GM12878 (cell line): ENCODE results near the gene COL23A1. TPM values are rescaled to one million over a fixed set of nuclear protein-coding genes. Genes with fewer than 3 reads are reported as not detected.

Experiments
- ATAC-seq: fragments of 200-7000 bp; cut with Tn5 transposase; 3 replicates; pipeline ENCODE4 v1.9.1; 2020; ENCODE audit warnings: mild to moderate bottlenecking, moderate library complexity
- BruUV-seq: library from RNA; stranded (reverse); fragments of 400-500 nt; replicated peaks from 2 replicates; lab custom pipeline; 2021; lab: Mats Ljungman, UMichigan
- CTCF ChIA-PET: fragments of 300-600 bp; sonication (Branson Sonifier 250); formaldehyde crosslinking; extraction: SDS; loops from one replicate; lab custom pipeline; 2021; ENCODE audit warnings: inconsistent platforms; lab: Yijun Ruan, JAX
- POLR2A ChIA-PET: fragments of 350-600 bp; formaldehyde crosslinking; extraction: SDS; loops from one replicate; lab custom pipeline; 2021; ENCODE audit warnings: inconsistent platforms; lab: Charles Lee
- RAD21 ChIA-PET: fragments of 300-600 bp; sonication (Branson Sonifier 250); formaldehyde crosslinking; loops from one replicate; lab custom pipeline; 2023; ENCODE audit warnings: antibody characterized with exemption; ENCODE audit not compliant: unreplicated experiment; lab: Charles Lee
- SMC1A ChIA-PET: fragments of 300-600 bp; sonication (Branson Sonifier 250); formaldehyde crosslinking; loops from one replicate; lab custom pipeline; 2023; ENCODE audit not compliant: unreplicated experiment, uncharacterized antibody; lab: Charles Lee
- DNase-seq: peaks from one replicate; pipeline ENCODE4 v3.0.0-alpha.2; 2011; ENCODE audit warnings: low read depth, low spot score
- FAIRE-seq: peaks from 3 replicates; lab custom pipeline; 2011; peaks lifted over from hg19 to GRCh38; lab: Jason Lieb, UNC
- H2AFZ ChIP-seq: 2 replicates; pipeline ENCODE4 v1.6.0; 2011; ENCODE audit warnings: low read depth, low read length, control low read depth; ENCODE audit not compliant: control insufficient read depth
- H3K27ac ChIP-seq: 2 replicates; pipeline ENCODE4 v1.5.1; 2011; ENCODE audit warnings: control low read depth; ENCODE audit not compliant: control insufficient read depth, insufficient read depth
- H3K27me3 ChIP-seq, 2 experiments: replicated peaks in 1 of 2; 2 replicates each; pipeline versions ENCODE4 v1.6.0 to v1.6.1; 2011; ENCODE audit warnings: low read length in 1 of 2; ENCODE audit not compliant: control insufficient read depth in 2 of 2, insufficient read depth in 2 of 2
- H3K36me3 ChIP-seq, 2 experiments: 2 replicates each; pipeline ENCODE4 v1.5.1; 2011; ENCODE audit warnings: low read length in 1 of 2; ENCODE audit not compliant: control insufficient read depth in 2 of 2, insufficient read depth in 2 of 2
- H3K4me1 ChIP-seq: 2 replicates; pipeline ENCODE4 v1.6.1; 2011; ENCODE audit warnings: mild to moderate bottlenecking, low read length, moderate library complexity, mixed read lengths; ENCODE audit not compliant: control insufficient read depth, insufficient read depth
- H3K4me2 ChIP-seq: 2 replicates; pipeline ENCODE4 v1.6.0; 2011; ENCODE audit warnings: control low read depth; ENCODE audit not compliant: control insufficient read depth, insufficient read depth
- H3K4me3 ChIP-seq: fragments of 200-600 bp; sonication (generic); 2 replicates; pipeline ENCODE4 v1.5.1; 2016
- H3K79me2 ChIP-seq: 2 replicates; pipeline ENCODE4 v1.6.0; 2011; ENCODE audit warnings: low read length; ENCODE audit not compliant: control insufficient read depth, insufficient read depth
- H3K9ac ChIP-seq: 2 replicates; pipeline ENCODE4 v1.8.0; 2011; ENCODE audit warnings: low read length, control low read depth, mixed read lengths; ENCODE audit not compliant: control insufficient read depth, insufficient read depth
- H3K9me3 ChIP-seq: replicated peaks from 3 replicates; pipeline ENCODE4 v1.5.1; 2011; ENCODE audit warnings: mild to moderate bottlenecking, low read length; ENCODE audit not compliant: control insufficient read depth, insufficient read depth
- H4K20me1 ChIP-seq: 2 replicates; pipeline ENCODE4 v1.6.0; 2011; ENCODE audit not compliant: control insufficient read depth, insufficient read depth
- DPF2 ChIP-seq: fragments of 450-650 bp; IDR thresholded peaks from 2 replicates; pipeline ENCODE4 v1.6.1; 2017; ENCODE audit warnings: mild to moderate bottlenecking
- ESRRA ChIP-seq: IDR thresholded peaks from 2 replicates; pipeline ENCODE4 v1.6.1; 2012; ENCODE audit warnings: mild to moderate bottlenecking, low read length, improper control_type of control experiment
- GABPA ChIP-seq: IDR thresholded peaks from 2 replicates; pipeline ENCODE4 v1.6.1; 2014; ENCODE audit warnings: antibody characterized with exemption, low read depth, mild to moderate bottlenecking, inconsistent platforms
- MTA2 ChIP-seq: fragments of 450-650 bp; IDR thresholded peaks from 2 replicates; pipeline ENCODE4 v1.6.1; 2016; ENCODE audit warnings: low read depth, mild to moderate bottlenecking, moderate library complexity
- ZNF24 ChIP-seq: fragments of 450-650 bp; IDR thresholded peaks from 2 replicates; pipeline ENCODE4 v1.6.1; 2017; ENCODE audit warnings: antibody characterized with exemption, mild to moderate bottlenecking
- WGBS: methylation state at CpG from one replicate; pipeline ENCODE4 v1.1.6; 2016; ENCODE audit warnings: low lambda C conversion rate; ENCODE audit not compliant: insufficient replicate concordance, insufficient coverage; ENCODE audit errors: missing lambda C conversion rate; 5-methylcytosine and 5-hydroxymethylcytosine counted together
- in situ Hi-C: fragments of 300-500 bp; cut with MboI; formaldehyde crosslinking; loops from 9 replicates; pipeline ENCODE4 v1.14.3; 2018; ENCODE audit warnings: mixed read lengths
- intact Hi-C: fragments of 100-400 bp; cut with micrococcal nuclease; formaldehyde crosslinking; loops from one replicate; pipeline ENCODE4 v1.14.2; 2022; ENCODE audit not compliant: unreplicated experiment
- polyA plus RNA-seq, 11 experiments: library from polyadenylated mRNA; depleted of rRNA in 4 of 11; unstranded in 6 of 11; stranded (reverse) in 5 of 11; fragments of >200 nt; fragmentation: Nextera tagmentation in 4 of 11; fragmentation: Illumina TruSeq in 1 of 11; extraction: Ambion mirVana in 4 of 11; extraction: Trizol in 1 of 11; gene quantifications; 1 replicate in 1 of 11; 2 replicates in 10 of 11; pipeline versions ENCODE4 v1.2.1 to v1.2.3, GENCODE V29; 2011 to 2016; ENCODE audit warnings: inconsistent platforms in 2 of 11, missing spikeins in 2 of 11, low read depth in 1 of 11
- total RNA-seq, 4 experiments: library from RNA; depleted of rRNA in 3 of 4; stranded (reverse); fragments of >200 nt in 3 of 4; fragmentation: Illumina TruSeq in 1 of 4; extraction: Trizol in 1 of 4; gene quantifications; 2 replicates each; pipeline versions ENCODE4 v1.2.1 to v1.2.3, GENCODE V29; 2013 to 2021
- TF ChIP-seq, protein P1 (sequence below): fragments of 450-650 bp; formaldehyde crosslinking; IDR thresholded peaks from 2 replicates; pipeline ENCODE4 v1.4.0; 2022; ENCODE audit warnings: mild to moderate bottlenecking, moderate library complexity
- TF ChIP-seq, protein P2 (sequence below): IDR thresholded peaks from 2 replicates; pipeline ENCODE4 v1.6.1; 2012; ENCODE audit warnings: low read depth, low read length, improper control_type of control experiment
- TF ChIP-seq, protein P3 (sequence below): IDR thresholded peaks from 2 replicates; pipeline ENCODE4 v1.6.1; 2011; ENCODE audit warnings: low read depth, low read length, improper control_type of control experiment, borderline replicate concordance

The COL23A1 gene
- total and polyA plus RNA-seq, 10 of the 15 experiments (the other 5 are each of a cell fraction or from before 2014, with no cell fraction given): 0.03 to 0.83 (median 0.09) TPM; not detected in 5

- Histone ChIP-seq H3K27ac (no peak overlapping the region), H3K27me3 (no peaks in the 10 kb centered on the region), H3K36me3 (no peaks in the 10 kb centered on the region), H3K9ac (no peak overlapping the region), H4K20me1 (no peaks in the 10 kb centered on the region), H3K4me3 (no peak overlapping the region), H3K4me2 (no peak overlapping the region), H3K9me3 (peaks cover 2% of the 10 kb centered on the region; the same call in 2 of the 3 replicates), H3K79me2 (peaks cover 4% of the 10 kb centered on the region), H2AFZ (no peak overlapping the region), H3K4me1 (peaks cover 4% of the 10 kb centered on the region; the same call in 1 of the 2 replicates)
- WGBS: 73% methylated on average over 20 of the region's 20 CpGs
- ChIA-PET POLR2A (no interaction called here), CTCF (no interaction called here), SMC1A (no interaction called here), RAD21 (no interaction called here)
- ATAC-seq: no peak
- in situ Hi-C loops (no loop called here), intact Hi-C loops (loop anchor here (5.0 kb wide), 1 partner anchor 37 kb away; no protein-coding TSS in a partner anchor)
- TF ChIP-seq, protein P1, sequence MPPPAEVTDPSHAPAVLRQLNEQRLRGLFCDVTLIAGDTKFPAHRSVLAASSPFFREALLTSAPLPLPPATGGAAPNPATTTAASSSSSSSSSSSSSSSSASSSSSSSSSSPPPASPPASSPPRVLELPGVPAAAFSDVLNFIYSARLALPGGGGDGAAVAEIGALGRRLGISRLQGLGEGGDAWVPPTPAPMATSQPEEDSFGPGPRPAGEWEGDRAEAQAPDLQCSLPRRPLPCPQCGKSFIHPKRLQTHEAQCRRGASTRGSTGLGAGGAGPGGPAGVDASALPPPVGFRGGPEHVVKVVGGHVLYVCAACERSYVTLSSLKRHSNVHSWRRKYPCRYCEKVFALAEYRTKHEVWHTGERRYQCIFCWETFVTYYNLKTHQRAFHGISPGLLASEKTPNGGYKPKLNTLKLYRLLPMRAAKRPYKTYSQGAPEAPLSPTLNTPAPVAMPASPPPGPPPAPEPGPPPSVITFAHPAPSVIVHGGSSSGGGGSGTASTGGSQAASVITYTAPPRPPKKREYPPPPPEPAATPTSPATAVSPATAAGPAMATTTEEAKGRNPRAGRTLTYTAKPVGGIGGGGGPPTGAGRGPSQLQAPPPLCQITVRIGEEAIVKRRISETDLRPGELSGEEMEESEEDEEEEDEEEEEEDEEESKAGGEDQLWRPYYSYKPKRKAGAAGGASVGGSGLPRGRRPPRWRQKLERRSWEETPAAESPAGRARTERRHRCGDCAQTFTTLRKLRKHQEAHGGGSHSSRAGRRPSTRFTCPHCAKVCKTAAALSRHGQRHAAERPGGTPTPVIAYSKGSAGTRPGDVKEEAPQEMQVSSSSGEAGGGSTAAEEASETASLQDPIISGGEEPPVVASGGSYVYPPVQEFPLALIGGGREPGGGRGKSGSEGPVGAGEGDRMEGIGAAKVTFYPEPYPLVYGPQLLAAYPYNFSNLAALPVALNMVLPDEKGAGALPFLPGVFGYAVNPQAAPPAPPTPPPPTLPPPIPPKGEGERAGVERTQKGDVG (CRISPR knock-in tag): no peak
- TF ChIP-seq, protein P2, sequence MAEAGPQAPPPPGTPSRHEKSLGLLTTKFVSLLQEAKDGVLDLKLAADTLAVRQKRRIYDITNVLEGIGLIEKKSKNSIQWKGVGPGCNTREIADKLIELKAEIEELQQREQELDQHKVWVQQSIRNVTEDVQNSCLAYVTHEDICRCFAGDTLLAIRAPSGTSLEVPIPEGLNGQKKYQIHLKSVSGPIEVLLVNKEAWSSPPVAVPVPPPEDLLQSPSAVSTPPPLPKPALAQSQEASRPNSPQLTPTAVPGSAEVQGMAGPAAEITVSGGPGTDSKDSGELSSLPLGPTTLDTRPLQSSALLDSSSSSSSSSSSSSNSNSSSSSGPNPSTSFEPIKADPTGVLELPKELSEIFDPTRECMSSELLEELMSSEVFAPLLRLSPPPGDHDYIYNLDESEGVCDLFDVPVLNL: no peak
- TF ChIP-seq ZNF24: no peak
- TF ChIP-seq, protein P3, sequence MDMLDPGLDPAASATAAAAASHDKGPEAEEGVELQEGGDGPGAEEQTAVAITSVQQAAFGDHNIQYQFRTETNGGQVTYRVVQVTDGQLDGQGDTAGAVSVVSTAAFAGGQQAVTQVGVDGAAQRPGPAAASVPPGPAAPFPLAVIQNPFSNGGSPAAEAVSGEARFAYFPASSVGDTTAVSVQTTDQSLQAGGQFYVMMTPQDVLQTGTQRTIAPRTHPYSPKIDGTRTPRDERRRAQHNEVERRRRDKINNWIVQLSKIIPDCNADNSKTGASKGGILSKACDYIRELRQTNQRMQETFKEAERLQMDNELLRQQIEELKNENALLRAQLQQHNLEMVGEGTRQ: no peak
- TF ChIP-seq DPF2: no peak
- no peak for TF ChIP-seq GABPA
- TF ChIP-seq MTA2: no peak
- no peak for TF ChIP-seq ESRRA
- no TSS peak for BruUV-seq
- FAIRE-seq: no peak
- DNase-seq: no peak
These were observed 270.6 kb downstream of the COL23A1 start for GRCh38 chr5:178319541-178320041.
